Lung (tissue), 12 donors: ENCODE measurements around the gene EFNA4. TPM values are rescaled to one million over a fixed set of nuclear protein-coding genes. Genes with fewer than 3 reads are reported as not detected.

Experiments used
- ATAC-seq: fragments of 200-7000 bp; cut with Tn5 transposase; one replicate; pipeline ENCODE4 v1.9.1; 2020; ENCODE audit warnings: moderate number of reproducible peaks; ENCODE audit not compliant: insufficient read depth, low FRiP score
- DNase-seq, 3 donors: peaks; one replicate each; pipeline ENCODE4 v3.0.0-alpha.2; 2013 to 2017
- H3K27ac ChIP-seq, 2 donors: one replicate each; pipeline ENCODE4 v1.5.1; 2013; ENCODE audit warnings: mild to moderate bottlenecking in 2 of 2, moderate library complexity in 2 of 2, control low read depth in 1 of 2, inconsistent platforms in 1 of 2, low read depth in 1 of 2, low read length in 1 of 2
- H3K27me3 ChIP-seq, 3 donors: one replicate each; pipeline ENCODE4 v1.5.1; 2013; ENCODE audit warnings: low read length in 2 of 3; ENCODE audit not compliant: control insufficient read depth in 3 of 3, insufficient read depth in 3 of 3
- H3K36me3 ChIP-seq, 4 donors: one replicate each; pipeline ENCODE4 v1.5.1; 2013; ENCODE audit warnings: low read length in 4 of 4, mild to moderate bottlenecking in 1 of 4, moderate library complexity in 1 of 4; ENCODE audit not compliant: control insufficient read depth in 4 of 4, insufficient read depth in 4 of 4
- H3K4me1 ChIP-seq, 5 donors: one replicate each; pipeline ENCODE4 v1.5.1; 2013; ENCODE audit warnings: low read length in 5 of 5, mild to moderate bottlenecking in 2 of 5, moderate library complexity in 1 of 5; ENCODE audit not compliant: control insufficient read depth in 5 of 5, insufficient read depth in 5 of 5
- H3K4me3 ChIP-seq: one replicate; pipeline ENCODE4 v1.5.1; 2013; ENCODE audit warnings: mild to moderate bottlenecking, control low read depth, moderate library complexity
- H3K9ac ChIP-seq, 2 donors: one replicate each; pipeline ENCODE4 v1.5.1; 2013; ENCODE audit warnings: low read length in 2 of 2, control low read depth in 1 of 2; ENCODE audit not compliant: insufficient read depth in 1 of 2
- H3K9me3 ChIP-seq, 4 donors: one replicate each; pipeline ENCODE4 v1.5.1; 2013; ENCODE audit warnings: low read length in 3 of 4, mild to moderate bottlenecking in 1 of 4, moderate library complexity in 1 of 4; ENCODE audit not compliant: control insufficient read depth in 4 of 4, insufficient read depth in 3 of 4
- CTCF ChIP-seq: IDR thresholded peaks from 2 replicates; pipeline ENCODE4 v1.5.1; 2012; ENCODE audit warnings: mild to moderate bottlenecking; ENCODE audit errors: control extremely low read depth, extremely low read depth
- WGBS, 2 donors: extraction: QIAGEN DNeasy Blood & Tissue Kit; methylation state at CpG; one replicate each; pipeline ENCODE4 v1.1.7; 2013; 5-methylcytosine and 5-hydroxymethylcytosine counted together
- polyA plus RNA-seq, 2 donors: library from polyadenylated mRNA; stranded (reverse); fragments of 200-250 nt; gene quantifications; one replicate each; pipeline ENCODE4 v1.2.1, GENCODE V29; 2013
- total RNA-seq, 2 donors: library from RNA; depleted of rRNA in 1 of 2; stranded (reverse); fragments of >200 nt in 1 of 2; gene quantifications; one replicate each; pipeline ENCODE4 v1.2.1, GENCODE V29; 2014 to 2021
- donor health status: control.
- donor health status: control.
- donor health status: Bipolar disorder and iron deficiency.
- donor health status: healthy.
- donor health status: DM: yes; HTN: yes; CAD: no.

Gene EFNA4
- total and polyA plus RNA-seq, 4 donors, result 8.3 to 13.4 (median 10.2) TPM

GRCh38 chr1:155108296-155108695 lies 44.8 kb downstream of the EFNA4 start:
- no peaks in the 10 kb centered on the region for H3K27me3 ChIP-seq
- H3K27ac ChIP-seq, result no peak overlapping the region
- H3K36me3 ChIP-seq, result no peaks in the 10 kb centered on the region
- H3K4me3 ChIP-seq, result no peak overlapping the region
- H3K4me1 ChIP-seq, result peaks cover 0 to 3% (median 0%) of the 10 kb centered on the region in 5 donors
- no peak overlapping the region for H3K9ac ChIP-seq
- no peaks in the 10 kb centered on the region for H3K9me3 ChIP-seq
- TF ChIP-seq CTCF, result no peak
- 78 to 87% methylated on average over 5 of the region's 5 CpGs for WGBS, 2 donors
- ATAC-seq, result no peak
- DNase-seq, result no peak

- ATAC-seq, result no peak
- no peak for DNase-seq
- Histone ChIP-seq H3K4me3 (no peak overlapping the region), H3K27me3 (no peaks in the 10 kb centered on the region), H3K27ac (no peak overlapping the region), H3K9ac (no peak overlapping the region), H3K9me3 (no peaks in the 10 kb centered on the region), H3K4me1 (peaks cover 0 to 3% (median 0%) of the 10 kb centered on the region in 5 donors), H3K36me3 (no peaks in the 10 kb centered on the region)
- WGBS, 2 donors, result 91 to 93% methylated on average over 8 of the region's 8 CpGs
- no peak for TF ChIP-seq CTCF
These were observed 46.8 kb downstream of the EFNA4 start for GRCh38 chr1:155110381-155110780.

- DNase-seq, result no peak
- no peak overlapping the region for H3K9ac ChIP-seq
- H3K36me3 ChIP-seq, result no peaks in the 10 kb centered on the region
- H3K4me1 ChIP-seq, result peaks cover 0 to under 1% (median 0%) of the 10 kb centered on the region in 5 donors
- WGBS, 2 donors, result 37 to 68% methylated on average over 8 of the region's 8 CpGs
- no peaks in the 10 kb centered on the region for H3K9me3 ChIP-seq
- no peak for TF ChIP-seq CTCF
- H3K27me3 ChIP-seq, result no peaks in the 10 kb centered on the region
- no peak overlapping the region for H3K4me3 ChIP-seq
- H3K27ac ChIP-seq, result no peak overlapping the region
- no peak for ATAC-seq
These were observed 47.3 kb downstream of the EFNA4 start for GRCh38 chr1:155110826-155111225.

GRCh38 chr1:155113450-155113980 lies 50.0 kb downstream of the EFNA4 start:
- no peaks in the 10 kb centered on the region for H3K9me3 ChIP-seq
- 67 to 81% methylated on average over 5 of the region's 5 CpGs for WGBS, 2 donors
- no peak overlapping the region for H3K4me3 ChIP-seq
- peaks cover 0 to 7% (median 0%) of the 10 kb centered on the region in 5 donors for H3K4me1 ChIP-seq
- no peak for TF ChIP-seq CTCF
- no peak overlapping the region for H3K9ac ChIP-seq
- ATAC-seq (no peak), DNase-seq (no peak)
- H3K36me3 ChIP-seq, result no peaks in the 10 kb centered on the region
- no peak overlapping the region for H3K27ac ChIP-seq
- H3K27me3 ChIP-seq, result no peaks in the 10 kb centered on the region
